GM18519 (cell line): Measurements from ENCODE around the gene NIPSNAP2.
"Not testable (repeated sequence)": the region's sequence is repeated elsewhere in the genome, so short reads cannot be mapped to it uniquely, and the experiment has no call there.

Experiments
- ATAC-seq: cut with Tn5 transposase; IDR thresholded peaks from one replicate; pipeline ENCODE4 v1.9.1; 2021; ENCODE audit warnings: mild to moderate bottlenecking, moderate library complexity; ENCODE audit not compliant: unreplicated experiment, low FRiP score

Gene NIPSNAP2

GRCh38 chr7:55964261-55965099, at the start of gene NIPSNAP2:
NIPSNAP2 (plus strand) TSS chr7:55964585; CDS start chr7:55964610, 25 bp downstream.
- ATAC-seq, result peak; percentile 89

- no peak for ATAC-seq
Measured at GRCh38 chr7:55917771-55918170, 46.6 kb upstream of the NIPSNAP2 start.

GRCh38 chr7:55928006-55928767, 36.2 kb upstream of the NIPSNAP2 start:
- ATAC-seq, result no peak

- no peak for ATAC-seq
Measured at GRCh38 chr7:55931421-55932151, 32.8 kb upstream of the NIPSNAP2 start.

GRCh38 chr7:55939514-55940123, 24.8 kb upstream of the NIPSNAP2 start:
- ATAC-seq, result no peak

- ATAC-seq, result no peak
Measured at GRCh38 chr7:55946545-55946944, 17.8 kb upstream of the NIPSNAP2 start.

GRCh38 chr7:55951637-55952351, 12.6 kb upstream of the NIPSNAP2 start, which contains the start of gene MRPS17:
MRPS17 (plus strand) TSS chr7:55951877; CDS start chr7:55953196, 1,319 bp downstream.
- peak; percentile 99 for ATAC-seq

- ATAC-seq, result not testable (repeated sequence)
Measured at GRCh38 chr7:55952352-55952671, 12.1 kb upstream of the NIPSNAP2 start.

GRCh38 chr7:55953707-55954475, 10.5 kb upstream of the NIPSNAP2 start:
- no peak for ATAC-seq

GRCh38 chr7:55957190-55957589, 7.2 kb upstream of the NIPSNAP2 start:
- ATAC-seq, result no peak

GRCh38 chr7:55962014-55962413, 2.4 kb upstream of the NIPSNAP2 start:
- ATAC-seq, result no peak

GRCh38 chr7:55963584-55964168, 709 bp upstream of the NIPSNAP2 start:
- ATAC-seq, result no peak

GRCh38 chr7:55965100-55965470, 700 bp downstream of the NIPSNAP2 start:
- ATAC-seq, result no peak

GRCh38 chr7:55965805-55966421, 1.5 kb downstream of the NIPSNAP2 start:
- ATAC-seq, result no peak

GRCh38 chr7:55966851-55967250, 2.5 kb downstream of the NIPSNAP2 start:
- no peak for ATAC-seq

GRCh38 chr7:55969391-55969790, 5.0 kb downstream of the NIPSNAP2 start:
- ATAC-seq, result no peak

GRCh38 chr7:55970561-55970960, 6.2 kb downstream of the NIPSNAP2 start:
- ATAC-seq, result no peak

- no peak for ATAC-seq
Measured at GRCh38 chr7:55970978-55971377, 6.6 kb downstream of the NIPSNAP2 start.
